ENCODE measurements around the gene CASQ2. TPM values are rescaled to one million over a fixed set of nuclear protein-coding genes. Genes with fewer than 3 reads are reported as not detected.

The CASQ2 gene
- total RNA-seq, 2 experiments from 2014 or later: not detected

GRCh38 chr1:115718011-115718754, 50.3 kb downstream of the CASQ2 start:
- H3K27me3 Mint-ChIP-seq: peaks cover 14% of the 10 kb centered on the region
- no peaks in the 10 kb centered on the region for H3K4me1 Mint-ChIP-seq
- DNase-seq: no peak
- CTCF ChIA-PET: interaction anchor here (1.5 kb wide), 1 partner anchor 53 kb away, joined by 4 read pairs; no protein-coding TSS in a partner anchor
- H3K36me3 Mint-ChIP-seq (ENCODE audit: low read depth): no peaks in the 10 kb centered on the region
- H3K9me3 Mint-ChIP-seq: no peaks in the 10 kb centered on the region
- H3K4me3 Mint-ChIP-seq: no peak overlapping the region
- POLR2A ChIA-PET: interaction anchor here (0.7 kb wide), 1 partner anchor 263 kb away, joined by 3 read pairs; no protein-coding TSS in a partner anchor
- no peak overlapping the region for H3K27ac Mint-ChIP-seq

DNA sequence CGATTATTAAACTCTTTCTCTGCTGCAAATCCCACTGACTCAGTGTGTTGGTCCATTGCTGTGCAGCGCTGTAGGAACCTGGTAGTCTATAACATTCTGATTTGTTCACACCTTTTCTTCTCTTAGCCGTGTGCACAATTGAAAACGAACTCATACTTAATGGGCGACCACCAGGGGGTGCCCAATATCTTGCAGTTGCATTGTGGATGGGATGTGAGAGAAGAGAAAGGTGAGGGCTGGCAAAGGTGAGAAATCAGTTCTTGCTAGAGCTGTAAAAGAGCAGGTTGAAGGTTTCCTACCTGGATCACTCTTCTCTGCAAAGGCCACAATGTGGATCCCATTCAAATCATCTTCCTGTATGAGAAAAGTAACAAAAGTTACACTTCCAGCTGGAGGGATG, 51.0 kb downstream of the CASQ2 start:
- peak; percentile 28 for DNase-seq
- POLR2A ChIA-PET: interaction anchor here (0.7 kb wide), 1 partner anchor 263 kb away, joined by 3 read pairs; no protein-coding TSS in a partner anchor
- H3K36me3 Mint-ChIP-seq (ENCODE audit: low read depth): no peaks in the 10 kb centered on the region
- no peaks in the 10 kb centered on the region for H3K4me1 Mint-ChIP-seq
- H3K27me3 Mint-ChIP-seq: peaks cover 16% of the 10 kb centered on the region
- no peak overlapping the region for H3K4me3 Mint-ChIP-seq
- no peaks in the 10 kb centered on the region for H3K9me3 Mint-ChIP-seq
- no peak overlapping the region for H3K27ac Mint-ChIP-seq
- CTCF ChIA-PET: interaction anchor here (1.4 to 1.5 kb wide), 2 partner anchors 54 to 109 kb away, joined by 3 to 4 read pairs; no protein-coding TSS in a partner anchor

- CTCF ChIA-PET: interaction anchor here (0.8 kb wide), 1 partner anchor 9 kb away, joined by 3 read pairs; no protein-coding TSS in a partner anchor
- Mint-ChIP-seq H3K36me3 (ENCODE audit: low read depth) (no peaks in the 10 kb centered on the region), H3K9me3 (no peaks in the 10 kb centered on the region), H3K27ac (no peak overlapping the region), H3K4me3 (no peak overlapping the region), H3K4me1 (no peaks in the 10 kb centered on the region), H3K27me3 (peaks cover 23% of the 10 kb centered on the region)
- POLR2A ChIA-PET: no interaction called here
- no peak for DNase-seq
Observed at GRCh38 chr1:115714572-115715141, 53.9 kb downstream of the CASQ2 start.

DNA sequence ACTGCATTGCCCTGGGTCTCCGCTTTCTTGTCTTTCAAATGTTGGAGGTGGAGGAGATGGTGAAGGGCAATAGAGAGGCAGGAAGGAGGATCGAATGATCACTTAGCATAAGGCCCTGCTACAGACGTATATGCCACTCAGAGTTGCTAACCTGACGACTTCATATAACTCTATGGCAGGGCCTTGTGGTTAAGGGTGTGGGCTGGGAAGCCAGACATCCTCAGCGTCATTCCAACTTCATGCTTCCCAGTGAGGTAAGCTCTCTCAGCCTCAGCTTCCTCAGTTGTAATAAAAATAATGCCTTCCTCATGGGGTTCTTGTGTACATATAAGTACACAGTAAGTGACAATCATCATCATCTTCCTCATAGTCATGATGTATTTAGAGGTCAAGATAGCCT, 54.6 kb downstream of the CASQ2 start:
- POLR2A ChIA-PET: no interaction called here
- Mint-ChIP-seq H3K27me3 (peaks cover 30% of the 10 kb centered on the region), H3K27ac (no peak overlapping the region), H3K36me3 (ENCODE audit: low read depth) (no peaks in the 10 kb centered on the region), H3K4me1 (no peaks in the 10 kb centered on the region), H3K4me3 (no peak overlapping the region), H3K9me3 (no peaks in the 10 kb centered on the region)
- DNase-seq: no peak
- CTCF ChIA-PET: no interaction called here

- POLR2A ChIA-PET: no interaction called here
- no peak for DNase-seq
- H3K4me3 Mint-ChIP-seq: no peak overlapping the region
- CTCF ChIA-PET: interaction anchor here (0.6 to 2.4 kb wide), 2 partner anchors 104 to 1953 kb away, joined by 3 to 9 read pairs; no protein-coding TSS in a partner anchor
- no peaks in the 10 kb centered on the region for H3K4me1 Mint-ChIP-seq
- H3K27ac Mint-ChIP-seq: no peak overlapping the region
- H3K9me3 Mint-ChIP-seq: no peaks in the 10 kb centered on the region
- no peaks in the 10 kb centered on the region for H3K36me3 Mint-ChIP-seq (ENCODE audit: low read depth)
- H3K27me3 Mint-ChIP-seq: peaks cover 29% of the 10 kb centered on the region
Observed at GRCh38 chr1:115712911-115713609, 55.5 kb downstream of the CASQ2 start.

- H3K4me3 Mint-ChIP-seq: no peak overlapping the region
- ChIA-PET CTCF (interaction anchor here (2.4 kb wide), 1 partner anchor 102 kb away, joined by 9 read pairs; no protein-coding TSS in a partner anchor), POLR2A (no interaction called here)
- no peaks in the 10 kb centered on the region for H3K9me3 Mint-ChIP-seq
- no peak overlapping the region for H3K27ac Mint-ChIP-seq
- no peak for DNase-seq
- peaks cover 29% of the 10 kb centered on the region for H3K27me3 Mint-ChIP-seq
- H3K36me3 Mint-ChIP-seq (ENCODE audit: low read depth): no peaks in the 10 kb centered on the region
- H3K4me1 Mint-ChIP-seq: no peaks in the 10 kb centered on the region
Observed at GRCh38 chr1:115710859-115711624, 57.5 kb downstream of the CASQ2 start.

DNA sequence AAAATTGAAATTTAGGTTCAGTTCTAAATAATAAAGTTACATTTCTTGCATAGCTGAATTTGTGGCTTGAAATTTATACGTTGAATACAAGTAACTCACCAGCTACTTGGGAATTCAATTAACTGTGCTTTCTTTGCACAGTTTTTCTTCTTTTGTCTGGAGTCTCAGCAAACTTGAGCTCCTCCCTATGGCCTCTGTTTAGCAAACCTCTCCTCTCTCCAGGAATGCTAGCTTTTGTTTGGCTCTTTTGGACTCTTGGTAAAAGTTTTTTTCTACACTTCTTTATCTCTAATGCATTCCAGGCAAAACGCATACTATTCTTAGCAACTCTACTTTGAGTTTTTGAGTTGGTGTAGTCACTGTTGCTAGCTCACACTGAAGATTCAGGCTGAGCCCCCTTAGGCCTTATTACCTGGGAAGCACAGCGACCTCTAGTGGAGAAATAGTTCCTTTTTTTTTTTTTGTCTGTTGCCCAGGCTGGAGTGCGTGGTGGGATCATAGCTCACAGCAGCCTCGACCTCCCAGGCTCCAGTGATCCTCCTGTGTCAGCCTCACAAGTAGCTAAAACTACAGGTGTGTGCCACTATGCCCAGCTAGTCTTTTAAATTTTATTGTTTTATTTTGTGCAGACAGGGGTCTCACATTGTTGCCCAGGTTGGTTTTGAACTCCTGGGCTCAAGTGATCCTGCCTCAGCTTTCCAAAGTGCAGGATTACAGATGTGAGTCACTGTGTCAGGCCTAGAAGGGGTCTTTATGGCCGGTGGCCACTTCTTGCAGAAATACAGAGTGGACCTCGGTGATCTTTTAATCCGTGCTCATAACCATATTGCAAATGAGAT, 61.7 kb downstream of the CASQ2 start:
- ChIA-PET CTCF (interaction anchor here (0.6 to 2.7 kb wide), 46 partner anchors 8 to 1951 kb away, joined by 3 to 38 read pairs (median 4); partner anchors contain the start of gene VANGL1), POLR2A (interaction anchor here (1.6 kb wide), 1 partner anchor 98 kb away, joined by 4 read pairs; no protein-coding TSS in a partner anchor)
- Mint-ChIP-seq H3K4me1 (no peaks in the 10 kb centered on the region), H3K4me3 (no peak overlapping the region), H3K36me3 (ENCODE audit: low read depth) (no peaks in the 10 kb centered on the region), H3K9me3 (no peaks in the 10 kb centered on the region), H3K27ac (no peak overlapping the region), H3K27me3 (peaks cover 20% of the 10 kb centered on the region)
- DNase-seq: no peak

DNA sequence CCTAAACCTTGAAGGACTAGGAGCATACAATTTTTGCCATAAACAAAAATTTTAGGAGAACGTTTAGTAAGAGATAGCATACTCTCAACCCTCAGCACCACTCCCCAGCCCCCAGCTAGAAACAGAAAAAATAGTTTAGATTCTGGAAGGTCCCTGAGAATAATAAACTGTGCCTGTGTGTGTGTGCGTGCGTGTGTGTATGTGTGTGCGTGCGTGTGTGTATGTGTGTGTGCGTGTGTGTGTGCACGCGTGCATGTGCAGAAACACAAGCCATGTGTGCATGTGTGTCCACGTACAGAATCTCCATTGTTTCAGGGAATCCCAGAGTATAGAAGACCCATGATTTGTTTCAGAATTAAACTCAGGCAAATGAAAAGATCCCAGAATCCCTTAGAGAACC, 62.6 kb downstream of the CASQ2 start:
- no peak for DNase-seq
- H3K27ac Mint-ChIP-seq: no peak overlapping the region
- no peaks in the 10 kb centered on the region for H3K9me3 Mint-ChIP-seq
- ChIA-PET CTCF (interaction anchor here (0.6 to 2.7 kb wide), 24 partner anchors 9 to 1952 kb away, joined by 3 to 38 read pairs (median 4); partner anchors contain the start of gene VANGL1), POLR2A (no interaction called here)
- H3K4me3 Mint-ChIP-seq: no peak overlapping the region
- H3K4me1 Mint-ChIP-seq: no peaks in the 10 kb centered on the region
- no peaks in the 10 kb centered on the region for H3K36me3 Mint-ChIP-seq (ENCODE audit: low read depth)
- peaks cover 23% of the 10 kb centered on the region for H3K27me3 Mint-ChIP-seq

- Mint-ChIP-seq H3K27me3 (peaks cover 29% of the 10 kb centered on the region), H3K4me3 (no peak overlapping the region), H3K27ac (no peak overlapping the region), H3K36me3 (ENCODE audit: low read depth) (no peaks in the 10 kb centered on the region), H3K4me1 (no peaks in the 10 kb centered on the region), H3K9me3 (no peaks in the 10 kb centered on the region)
- ChIA-PET POLR2A (no interaction called here), CTCF (interaction anchor here (0.9 to 2.7 kb wide), 6 partner anchors 10 to 111 kb away, joined by 3 to 38 read pairs (median 4); no protein-coding TSS in a partner anchor)
- no peak for DNase-seq
Observed at GRCh38 chr1:115705085-115705951, 63.2 kb downstream of the CASQ2 start.

GRCh38 chr1:115702959-115703358, 65.6 kb downstream of the CASQ2 start:
- H3K27ac Mint-ChIP-seq: no peak overlapping the region
- no peaks in the 10 kb centered on the region for H3K4me1 Mint-ChIP-seq
- no peak overlapping the region for H3K4me3 Mint-ChIP-seq
- ChIA-PET CTCF (interaction anchor here (0.7 kb wide), 1 partner anchor 25 kb away, joined by 4 read pairs; no protein-coding TSS in a partner anchor), POLR2A (no interaction called here)
- no peak for DNase-seq
- no peaks in the 10 kb centered on the region for H3K36me3 Mint-ChIP-seq (ENCODE audit: low read depth)
- H3K9me3 Mint-ChIP-seq: no peaks in the 10 kb centered on the region
- H3K27me3 Mint-ChIP-seq: peaks cover 30% of the 10 kb centered on the region

GRCh38 chr1:115701090-115701489, 67.4 kb downstream of the CASQ2 start:
- no peak overlapping the region for H3K4me3 Mint-ChIP-seq

More at GRCh38 chr1:115701090-115701489, 67.4 kb downstream of the CASQ2 start:
- H3K36me3 Mint-ChIP-seq (ENCODE audit: low read depth): no peaks in the 10 kb centered on the region
- CTCF ChIA-PET: no interaction called here
- H3K27ac Mint-ChIP-seq: no peak overlapping the region
- POLR2A ChIA-PET: no interaction called here
- H3K4me1 Mint-ChIP-seq: no peaks in the 10 kb centered on the region
- DNase-seq: no peak
- no peaks in the 10 kb centered on the region for H3K9me3 Mint-ChIP-seq
- H3K27me3 Mint-ChIP-seq: peaks cover 23% of the 10 kb centered on the region

All from activated CD4-positive, alpha-beta memory T cell treated with anti-CD3 and anti-CD28 coated beads, Interleukin-2, amount 10 ng/mL, durations not matched to agents 7 days and 5 days (primary cell).